AG20443 (cell line): ENCODE data around the gene BCAP31.
"Not testable (repeated sequence)": the region's sequence is repeated elsewhere in the genome, so short reads cannot be mapped to it uniquely, and the experiment has no call there.

ENCODE experiments used
- DNase-seq: peaks from one replicate; pipeline ENCODE4 v3.0.0; 2012; ENCODE audit warnings: low spot score, mixed read lengths

The BCAP31 gene

DNA sequence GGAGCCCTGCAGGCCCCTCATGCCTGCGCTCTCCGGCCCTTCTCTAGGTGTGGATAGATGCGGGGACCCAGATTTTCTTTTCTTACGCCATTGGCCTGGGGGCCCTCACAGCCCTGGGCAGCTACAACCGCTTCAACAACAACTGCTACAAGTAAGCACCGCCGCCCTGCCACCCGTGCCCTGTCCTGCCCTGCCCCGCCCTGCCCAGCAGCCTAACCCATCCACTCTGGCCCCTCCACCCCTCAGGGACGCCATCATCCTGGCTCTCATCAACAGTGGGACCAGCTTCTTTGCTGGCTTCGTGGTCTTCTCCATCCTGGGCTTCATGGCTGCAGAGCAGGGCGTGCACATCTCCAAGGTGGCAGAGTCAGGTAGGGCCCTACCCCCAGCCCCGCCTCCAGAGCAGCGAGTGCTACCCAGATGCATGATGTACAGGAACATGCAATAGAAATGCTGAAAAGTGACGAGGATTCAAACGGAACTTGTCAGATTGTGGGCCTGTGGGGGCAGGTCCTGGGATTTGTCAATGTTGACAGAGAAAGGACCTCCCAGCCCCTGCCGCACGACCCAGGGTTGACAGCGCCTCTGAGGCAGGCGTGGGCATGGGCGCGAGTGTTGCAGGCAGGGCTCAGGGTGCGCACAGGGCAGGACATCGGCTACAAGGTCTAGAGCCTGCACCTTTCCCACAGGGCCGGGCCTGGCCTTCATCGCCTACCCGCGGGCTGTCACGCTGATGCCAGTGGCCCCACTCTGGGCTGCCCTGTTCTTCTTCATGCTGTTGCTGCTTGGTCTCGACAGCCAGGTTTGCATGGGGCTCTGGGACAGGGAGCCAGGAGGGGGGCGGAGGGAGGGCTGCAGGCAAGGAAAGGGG, 30.7 kb downstream of the BCAP31 start:
- no peak for DNase-seq

DNA sequence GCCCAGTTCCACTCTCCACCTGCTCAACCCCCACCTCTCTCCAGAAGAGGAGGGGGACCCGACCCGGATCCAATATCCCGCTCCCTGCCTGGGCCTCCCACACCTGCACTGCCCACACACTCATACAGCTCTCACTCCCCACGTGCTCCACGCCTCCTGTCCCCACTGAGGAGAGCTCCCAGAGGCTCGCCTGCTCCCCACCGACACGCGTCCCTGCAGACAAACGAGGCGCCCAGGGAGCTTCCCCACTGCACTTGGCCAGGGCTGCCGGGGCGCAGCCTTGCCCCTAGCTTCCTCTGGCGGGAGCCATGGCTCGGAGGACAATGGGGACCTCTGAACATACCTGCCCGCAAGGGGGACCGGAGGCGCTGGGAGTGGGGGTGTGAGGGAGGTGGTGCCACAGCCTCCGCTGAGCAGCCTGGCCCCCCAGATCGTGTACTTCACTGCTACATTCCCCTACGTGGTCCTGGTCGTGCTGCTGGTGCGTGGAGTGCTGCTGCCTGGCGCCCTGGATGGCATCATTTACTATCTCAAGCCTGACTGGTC, 31.5 kb downstream of the BCAP31 start:
- no peak for DNase-seq

DNA sequence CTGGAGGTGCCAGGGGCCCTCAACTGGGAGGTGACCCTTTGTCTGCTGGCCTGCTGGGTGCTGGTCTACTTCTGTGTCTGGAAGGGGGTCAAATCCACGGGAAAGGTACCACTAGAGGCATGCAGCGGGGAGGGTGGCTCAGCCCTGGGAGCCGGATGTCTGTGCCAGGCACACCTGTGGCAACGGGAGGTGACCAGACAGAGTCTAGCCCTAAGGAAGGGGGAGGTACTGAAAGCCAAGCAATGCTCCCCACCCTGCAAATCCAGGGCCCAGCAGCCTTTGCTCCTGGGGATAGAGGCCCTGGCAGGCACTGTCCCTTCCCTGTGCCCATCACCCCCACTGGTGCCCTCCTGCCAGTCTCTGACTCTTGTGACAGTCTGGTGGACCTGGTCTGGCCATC, 32.2 kb downstream of the BCAP31 start:
- no peak for DNase-seq

DNA sequence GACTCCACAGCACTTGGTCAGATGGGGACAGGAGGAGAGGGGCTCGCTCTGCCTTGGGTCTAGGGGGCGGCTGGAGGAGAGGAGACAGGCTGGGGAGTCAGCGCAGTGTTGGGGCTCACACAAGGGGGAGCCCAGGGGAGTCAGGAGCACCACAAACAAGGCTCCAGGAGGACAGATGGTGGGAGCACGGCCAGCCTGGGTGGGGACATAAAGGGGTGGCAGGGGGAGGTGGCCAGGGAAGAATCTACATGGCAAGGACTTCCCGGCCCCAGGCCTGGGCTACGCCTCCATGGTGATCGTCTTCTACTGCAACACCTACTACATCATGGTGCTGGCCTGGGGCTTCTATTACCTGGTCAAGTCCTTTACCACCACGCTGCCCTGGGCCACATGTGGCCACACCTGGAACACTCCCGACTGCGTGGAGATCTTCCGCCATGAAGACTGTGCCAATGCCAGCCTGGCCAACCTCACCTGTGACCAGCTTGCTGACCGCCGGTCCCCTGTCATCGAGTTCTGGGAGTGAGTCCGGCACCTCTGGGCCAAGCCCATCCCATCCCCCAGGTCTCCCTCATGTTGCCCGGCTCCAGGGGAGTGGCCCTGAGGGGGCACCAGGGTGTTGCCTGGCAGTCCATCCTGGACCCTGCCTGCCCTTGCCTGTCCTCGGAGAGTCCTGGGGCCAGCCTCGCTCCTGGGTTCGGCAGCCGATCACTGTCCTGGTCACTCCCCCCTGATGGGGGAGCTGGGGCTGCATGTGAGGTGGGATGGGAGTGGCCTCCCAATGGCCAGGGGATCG, 33.0 kb downstream of the BCAP31 start:
- not testable (repeated sequence) for DNase-seq

DNA sequence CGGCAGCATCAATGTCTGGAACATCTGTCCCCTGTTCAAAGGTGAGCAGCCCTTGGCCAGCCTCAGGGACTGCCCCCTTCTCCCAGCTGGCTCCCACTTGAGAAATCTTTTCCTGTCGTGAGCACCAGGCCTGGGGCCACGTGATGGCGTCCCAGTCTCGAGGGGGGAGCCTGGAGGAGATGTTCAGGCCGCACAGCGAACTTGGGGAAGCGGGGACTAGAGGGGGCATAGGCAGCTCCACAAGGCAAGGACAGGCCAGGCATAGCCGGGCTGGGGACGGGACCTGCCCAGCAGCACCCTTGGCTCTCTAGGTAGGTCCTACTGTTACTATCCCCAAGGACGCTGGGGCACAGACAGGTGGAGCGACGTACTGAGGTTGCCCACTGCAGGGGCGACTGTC, 33.7 kb downstream of the BCAP31 start:
- DNase-seq, result no peak

DNA sequence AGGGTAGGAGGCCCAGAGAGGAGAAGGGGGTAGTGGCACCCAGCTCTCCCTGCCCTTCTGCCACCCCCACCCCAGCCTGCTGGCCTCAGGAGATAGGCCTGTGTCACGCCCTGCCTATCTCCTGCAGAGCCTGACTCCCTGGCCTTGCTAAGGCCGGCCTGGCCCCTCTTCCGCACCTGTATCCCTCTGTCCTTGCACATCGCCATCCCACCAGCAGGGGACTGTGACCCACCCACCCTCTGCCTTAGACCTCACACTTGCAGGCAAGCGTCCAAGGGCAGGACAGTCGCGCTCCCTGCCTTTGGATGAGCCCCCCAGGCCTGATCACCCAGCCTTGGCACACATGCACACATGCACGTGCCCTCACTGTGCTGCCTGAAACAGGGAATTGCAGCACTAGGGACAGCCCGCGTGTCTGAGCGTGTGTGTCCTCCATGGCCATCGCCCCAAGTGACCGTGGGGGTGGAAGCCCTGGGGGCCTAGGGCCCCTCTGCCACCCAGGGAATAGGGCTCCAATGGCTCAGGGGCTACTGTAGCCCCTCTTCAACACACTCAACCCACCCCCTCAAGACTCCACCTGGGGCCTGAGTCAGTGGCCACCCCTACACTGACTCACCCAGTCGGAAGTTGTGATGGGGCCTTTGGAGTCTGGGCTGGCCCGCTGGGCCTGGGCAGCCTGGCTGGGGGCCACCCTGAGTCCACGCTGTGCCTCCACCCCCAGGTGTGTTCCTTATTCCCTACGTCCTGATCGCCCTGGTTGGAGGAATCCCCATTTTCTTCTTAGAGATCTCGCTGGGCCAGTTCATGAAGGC, 34.3 kb downstream of the BCAP31 start:
- no peak for DNase-seq

DNA sequence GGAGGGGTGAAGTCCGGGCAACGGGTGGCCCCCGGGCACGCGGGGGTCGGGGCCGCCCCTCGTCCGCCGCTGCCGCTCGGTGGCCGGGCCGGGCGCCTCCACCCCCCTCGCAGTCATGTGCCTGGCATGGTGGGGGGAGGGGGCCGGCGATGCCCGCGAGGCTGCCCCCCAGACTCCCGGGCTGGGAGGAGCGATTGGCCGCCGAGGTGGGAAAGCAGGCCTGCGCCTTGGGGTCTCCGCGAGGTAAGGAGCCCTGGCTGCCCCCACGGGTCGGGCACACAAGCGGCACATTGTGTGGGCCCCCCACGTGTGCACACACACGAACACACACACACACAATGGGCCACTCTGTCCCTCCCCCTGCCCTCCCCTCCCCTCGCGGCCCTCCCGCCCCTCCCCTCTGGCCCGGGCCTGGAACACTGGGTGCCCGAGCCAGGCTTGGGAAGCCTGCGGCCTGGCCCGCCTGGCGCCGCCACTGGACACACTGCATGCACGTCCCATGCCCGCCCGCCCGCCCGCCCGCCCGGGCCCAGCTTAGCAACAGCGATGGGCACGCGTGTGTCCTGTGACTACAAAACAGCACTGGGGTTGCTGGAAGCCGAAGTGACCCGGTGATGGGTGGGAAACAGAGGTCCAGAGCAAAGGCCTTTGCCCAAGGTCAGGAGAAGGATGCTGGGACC, 35.1 kb downstream of the BCAP31 start:
- DNase-seq, result peak; percentile 49

DNA sequence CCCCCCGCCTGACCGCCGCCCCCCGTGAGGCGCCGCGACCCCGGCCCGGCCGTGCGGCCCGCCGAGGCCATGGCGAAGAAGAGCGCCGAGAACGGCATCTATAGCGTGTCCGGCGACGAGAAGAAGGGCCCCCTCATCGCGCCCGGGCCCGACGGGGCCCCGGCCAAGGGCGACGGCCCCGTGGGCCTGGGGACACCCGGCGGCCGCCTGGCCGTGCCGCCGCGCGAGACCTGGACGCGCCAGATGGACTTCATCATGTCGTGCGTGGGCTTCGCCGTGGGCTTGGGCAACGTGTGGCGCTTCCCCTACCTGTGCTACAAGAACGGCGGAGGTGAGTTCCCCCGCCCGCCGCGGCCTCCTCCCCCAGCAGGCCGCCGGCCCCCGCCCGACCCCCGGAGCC, 35.7 kb downstream of the BCAP31 start:
- no peak for DNase-seq

DNA sequence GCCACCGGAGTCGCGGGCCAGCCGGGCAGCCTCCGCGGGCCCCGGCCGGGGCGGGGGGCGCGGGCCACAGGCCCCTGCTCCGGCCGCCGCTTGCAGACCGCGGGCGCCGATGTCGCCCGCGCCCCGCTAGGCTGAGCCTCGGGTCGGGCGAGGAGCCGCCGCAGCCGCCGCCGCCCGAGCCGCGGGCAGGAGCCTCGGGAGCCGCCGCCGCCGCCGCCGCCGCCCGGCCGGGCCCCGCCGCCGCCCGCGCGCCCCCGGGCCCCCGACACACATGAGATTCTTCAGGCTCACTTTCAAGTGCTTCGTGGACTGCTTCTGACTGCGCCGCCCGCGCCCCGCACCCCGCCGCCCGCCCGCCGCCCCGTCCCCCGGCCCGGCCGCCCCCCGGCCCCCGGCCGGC, 36.1 kb downstream of the BCAP31 start:
- no peak for DNase-seq

DNA sequence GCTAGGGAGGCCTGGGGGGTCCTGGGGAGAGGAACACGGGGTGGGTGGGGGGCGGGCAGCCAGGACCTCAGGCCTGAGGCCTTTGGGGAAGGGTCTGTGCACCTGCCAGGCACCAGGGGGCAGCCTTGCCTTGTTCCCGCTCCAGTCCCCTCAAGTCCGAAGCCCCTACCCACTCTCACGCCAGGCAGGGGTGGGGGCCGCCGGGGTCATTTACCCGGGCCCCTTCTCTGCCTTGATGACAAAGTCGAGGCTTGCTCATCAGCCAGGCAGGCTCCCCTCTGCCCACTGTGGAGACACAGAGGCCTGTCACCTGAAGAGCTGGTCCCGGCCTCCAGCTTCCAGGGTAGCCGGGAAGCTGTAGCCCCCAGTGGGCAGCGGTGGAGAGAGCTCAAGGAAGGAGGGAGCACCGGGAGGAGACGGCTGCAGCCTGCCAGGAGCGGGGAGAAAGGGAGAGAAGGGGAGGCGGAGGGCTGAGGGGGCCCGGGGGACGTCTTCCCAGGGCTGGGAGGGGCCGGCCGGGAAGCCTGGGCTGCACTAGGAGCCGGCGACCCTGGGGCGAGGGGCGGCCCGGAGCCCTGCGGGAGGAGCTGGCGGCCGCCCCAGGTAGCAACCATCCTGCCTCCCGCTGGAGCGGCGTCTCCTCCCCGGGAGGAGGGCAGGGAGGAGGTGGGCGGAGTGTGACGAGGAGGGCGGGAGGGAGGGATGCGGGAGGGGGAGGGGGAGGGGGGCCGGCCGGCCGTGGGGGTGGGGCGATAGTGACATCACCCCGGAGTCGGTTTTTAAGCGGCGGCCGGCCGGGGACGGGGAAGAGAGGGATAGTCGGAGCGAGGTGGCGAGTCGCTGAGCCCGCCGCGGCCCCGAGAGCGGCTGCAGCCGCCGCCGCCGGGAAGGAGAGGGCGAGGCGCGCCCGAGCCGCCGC, 36.8 kb downstream of the BCAP31 start, which contains the start of gene SLC6A8:
Gene SLC6A8, plus strand, starts transcription at position 806 of the 919 bp plus-strand sequence. CDS start 649 bp downstream, outside the sequence.
- peak; percentile 86 for DNase-seq

DNA sequence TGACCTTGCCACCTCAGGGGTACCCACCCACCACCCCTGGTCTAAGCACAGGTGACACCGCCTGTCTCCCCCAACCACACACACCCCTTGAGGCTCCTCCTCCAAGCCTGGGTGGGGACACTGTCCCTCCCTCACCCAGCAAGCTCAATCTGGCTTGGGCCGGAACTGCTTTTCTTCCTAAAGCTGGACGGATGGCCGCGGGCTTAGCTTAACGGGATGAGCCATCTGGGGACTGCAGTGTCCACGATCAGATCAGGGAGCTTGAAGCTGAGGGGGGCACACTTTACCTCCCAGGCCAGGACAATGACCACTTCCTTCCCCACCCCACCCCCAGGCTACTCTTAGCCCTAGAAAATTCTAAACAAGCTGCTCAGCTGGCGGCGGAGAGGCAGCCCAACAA, 37.5 kb downstream of the BCAP31 start:
- no peak for DNase-seq

DNA sequence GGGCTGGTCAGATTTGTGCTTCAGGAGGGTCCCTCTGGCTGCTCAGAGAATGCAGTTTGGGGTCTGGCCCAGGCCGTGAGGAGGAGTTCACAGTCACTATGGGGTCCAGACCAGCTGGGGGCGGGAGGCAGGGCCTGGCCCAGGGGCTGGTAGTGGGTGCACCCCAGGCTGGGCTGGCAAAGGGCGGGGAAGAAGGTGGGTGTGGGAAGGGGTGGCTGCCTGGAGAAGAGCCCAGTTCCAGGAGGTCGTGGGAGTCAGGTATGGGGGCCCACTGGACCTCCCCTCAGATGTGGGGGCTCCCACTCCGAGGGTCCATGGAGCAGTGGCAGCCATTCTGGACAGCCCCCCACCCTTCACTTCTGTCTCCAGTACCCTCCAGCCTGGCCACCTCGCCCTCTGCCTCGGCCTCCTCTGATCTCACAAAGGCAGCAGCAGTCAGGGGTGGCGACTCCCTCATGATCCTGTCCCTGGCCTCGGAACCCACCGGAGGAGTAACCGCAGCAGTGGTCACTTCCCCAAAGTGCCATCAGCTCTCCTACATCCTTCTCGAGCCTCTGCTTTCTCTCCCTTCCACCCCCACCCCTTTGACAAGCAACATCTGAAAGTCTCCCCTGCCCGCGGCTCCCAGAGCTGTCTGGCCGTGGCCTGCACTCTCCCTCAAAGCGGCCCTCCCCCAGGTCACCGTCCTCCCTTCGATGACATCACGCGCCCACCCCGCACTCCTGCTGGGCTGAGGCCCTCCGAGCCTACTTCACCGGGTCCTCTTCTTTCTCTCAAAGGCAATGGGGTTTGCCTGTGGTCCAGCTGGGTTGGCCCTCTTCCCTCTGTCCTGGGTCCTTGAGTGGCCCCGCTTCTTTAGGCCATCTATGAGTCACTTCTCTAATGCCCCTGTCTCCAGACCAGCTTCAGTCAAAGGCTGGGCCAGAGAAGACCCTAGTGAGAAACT, 38.2 kb downstream of the BCAP31 start:
- no peak for DNase-seq

DNA sequence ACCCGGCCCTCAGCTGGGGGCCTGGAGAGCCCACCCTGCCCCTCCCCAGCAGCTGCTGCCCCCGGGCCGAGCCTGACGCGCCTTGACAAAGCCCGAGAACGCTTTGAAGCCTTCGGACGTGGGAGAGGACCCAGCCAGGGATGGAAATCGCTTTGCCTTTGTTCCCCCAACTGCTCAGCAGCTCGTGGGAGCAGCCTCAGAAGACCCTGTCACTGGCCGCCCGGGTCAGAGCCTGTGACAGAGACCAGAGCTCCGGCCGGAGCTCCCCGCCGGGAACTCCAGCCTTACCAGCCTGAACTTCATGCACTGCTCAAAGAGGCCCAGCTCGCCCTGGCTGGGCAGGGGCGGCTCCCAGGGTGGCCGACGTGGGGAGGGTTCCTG, 39.0 kb downstream of the BCAP31 start:
- no peak for DNase-seq

DNA sequence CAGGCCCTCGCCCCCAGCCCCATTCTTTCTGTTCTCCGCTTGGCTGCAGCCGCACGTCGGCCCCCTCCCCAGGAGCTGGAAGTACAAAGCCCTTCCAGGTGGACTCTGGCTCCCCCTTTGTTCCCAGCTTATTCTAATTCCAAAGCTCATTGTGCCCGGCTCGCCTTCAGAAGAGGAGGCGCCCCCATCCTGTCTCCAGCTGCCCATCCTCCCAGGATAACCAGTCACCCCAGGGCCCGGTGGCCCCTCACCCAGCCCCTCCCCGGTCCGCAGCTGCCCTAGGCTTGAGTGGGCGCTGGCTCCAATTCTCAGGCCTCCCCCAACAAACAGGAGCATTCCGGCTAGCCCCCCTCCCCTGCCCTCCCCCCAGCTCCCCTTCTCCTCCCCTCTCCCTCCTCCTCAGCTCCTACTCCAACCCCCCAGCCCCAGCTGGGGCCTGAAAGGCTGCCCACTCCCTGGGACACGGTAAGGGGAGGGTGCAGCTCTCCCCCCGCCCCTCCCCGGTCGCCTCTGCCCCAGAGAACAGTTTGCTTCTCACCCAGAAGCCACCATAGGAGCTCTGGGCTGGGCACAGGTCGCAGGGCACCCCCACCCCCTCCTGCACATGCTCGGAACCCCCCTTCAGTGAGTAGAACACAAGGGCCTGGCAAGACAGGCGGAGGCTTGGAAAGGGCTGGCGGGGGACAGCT, 39.6 kb downstream of the BCAP31 start:
- DNase-seq, result no peak

DNA sequence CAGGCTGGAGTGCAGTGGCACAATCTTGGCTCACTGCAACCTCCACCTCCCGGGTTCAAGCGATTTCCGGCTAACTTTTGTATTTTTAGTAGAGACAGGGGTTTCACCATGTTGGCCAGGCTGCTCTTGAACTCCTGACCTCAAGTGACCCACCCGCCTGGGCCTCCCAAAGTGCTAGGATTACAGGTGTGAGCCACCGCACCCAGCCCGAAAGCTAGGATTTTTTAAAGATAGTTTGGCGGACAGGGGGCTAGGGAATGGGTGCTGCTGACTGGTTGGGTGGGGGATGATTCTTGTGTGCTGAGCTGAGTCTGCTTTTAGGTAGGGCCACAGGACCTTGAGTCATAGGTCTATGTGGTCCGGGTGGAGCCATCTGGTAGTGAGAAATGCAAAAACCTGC, 40.7 kb downstream of the BCAP31 start:
- not testable (repeated sequence) for DNase-seq

DNA sequence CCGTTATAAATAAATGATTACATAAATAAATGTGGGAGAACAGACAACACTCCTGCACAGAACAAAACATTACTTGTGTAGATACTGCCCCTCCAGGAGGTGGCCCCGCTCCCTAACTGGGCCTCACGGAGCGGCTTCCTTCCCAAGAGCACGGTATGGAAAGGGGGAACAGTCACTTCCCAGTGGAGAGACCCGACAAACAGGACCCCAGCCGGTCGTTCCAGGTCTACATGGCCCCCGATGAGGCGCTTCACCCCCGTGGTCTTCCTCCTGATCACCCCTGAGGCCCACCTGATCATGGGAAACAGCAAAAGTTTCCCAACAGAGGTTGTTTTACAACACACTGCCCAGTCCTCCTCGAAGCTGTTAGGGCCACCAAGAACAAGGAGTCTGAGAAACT, 43.0 kb downstream of the BCAP31 start:
- DNase-seq, result no peak

DNA sequence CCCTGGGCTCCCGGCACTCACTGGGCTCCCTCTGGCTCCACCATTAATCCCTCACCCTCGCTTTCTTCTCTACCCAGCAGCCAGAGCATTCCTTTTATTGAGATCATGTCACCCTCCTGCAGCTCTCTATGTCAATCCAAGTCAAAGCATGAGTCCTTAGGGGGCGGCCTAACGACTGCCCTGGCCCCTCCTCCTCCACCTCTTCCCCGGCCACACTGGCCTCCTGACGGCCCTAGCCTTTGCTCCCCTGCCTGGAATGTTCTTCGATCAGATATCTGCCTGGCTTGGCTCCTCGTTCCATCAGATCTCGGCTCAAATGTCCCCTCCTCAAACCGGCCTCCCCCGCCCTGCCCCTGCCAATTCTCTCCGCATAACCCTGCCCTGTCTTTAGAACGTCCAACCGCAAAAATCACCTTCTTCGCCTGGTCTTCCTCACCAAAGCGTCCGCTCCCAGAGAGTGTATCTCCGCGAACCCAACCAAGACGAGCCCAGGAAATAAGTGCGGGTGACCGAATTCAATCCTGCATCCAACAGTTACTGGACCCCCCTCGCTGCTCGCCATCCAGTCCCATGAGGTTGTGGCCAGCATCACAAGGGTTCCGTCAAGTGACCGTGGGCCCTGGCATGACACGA, 49.9 kb downstream of the BCAP31 start:
- no peak for DNase-seq
